Measurements from ENCODE around the gene BBS9.

- TF ChIP-seq CTCF (IDR thresholded peaks at IDR 0.05; ENCODE audit: insufficient read depth, low read length, poor library complexity, severe bottlenecking) (no peak), EZH2phosphoT487 (conservative IDR thresholded peaks at IDR 0.05; ENCODE audit: low read length) (no peak)
These were observed 387.8 kb downstream of the BBS9 start for GRCh38 chr7:33517191-33517590.

Data from SU-DHL-6 (cell line).